ENCODE measurements around the gene APOC1.
"Not testable (repeated sequence)": the region's sequence is repeated elsewhere in the genome, so short reads cannot be mapped to it uniquely, and the experiment has no call there.

The APOC1 gene

DNA sequence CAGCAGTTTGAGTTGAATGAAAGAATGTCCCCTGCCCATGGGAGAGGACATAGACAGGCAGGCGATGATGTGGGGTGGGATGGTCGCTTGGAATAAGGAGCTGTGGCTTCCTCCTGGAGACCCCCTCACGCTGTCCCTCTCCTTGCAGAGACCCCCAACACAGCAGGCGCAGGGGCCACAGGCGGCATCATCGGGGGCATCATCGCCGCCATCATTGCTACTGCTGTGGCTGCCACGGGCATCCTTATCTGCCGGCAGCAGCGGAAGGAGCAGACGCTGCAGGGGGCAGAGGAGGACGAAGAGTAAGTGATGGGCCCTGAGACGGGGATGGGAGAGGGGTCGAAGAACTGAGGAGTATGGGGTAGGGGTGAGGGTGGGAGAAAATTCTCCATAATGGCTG lies 32.3 kb upstream of the APOC1 start:
- TF ChIP-seq ZNF384 (IDR thresholded peaks at IDR 0.05), result no peak
- TF ChIP-seq HDGF (IDR thresholded peaks at IDR 0.05; ENCODE audit: borderline replicate concordance), result no peak
- TF ChIP-seq FOXK2 (IDR thresholded peaks at IDR 0.05), result no peak
- no peak for TF ChIP-seq TARDBP (IDR thresholded peaks at IDR 0.05)
- TF ChIP-seq ELF4 (IDR thresholded peaks at IDR 0.05), result no peak
- TF ChIP-seq ARNT (IDR thresholded peaks at IDR 0.05), result no peak
- TF ChIP-seq NFRKB (IDR thresholded peaks at IDR 0.05), result no peak
- TF ChIP-seq SUZ12 (IDR thresholded peaks at IDR 0.05), result no peak
- TF ChIP-seq LEF1 (IDR thresholded peaks at IDR 0.05; ENCODE audit: borderline replicate concordance), result no peak
- TF ChIP-seq SP1 (IDR thresholded peaks at IDR 0.05), result no peak
- TF ChIP-seq FOXA1 (IDR thresholded peaks at IDR 0.05), result no peak
- TF ChIP-seq, protein P1, sequence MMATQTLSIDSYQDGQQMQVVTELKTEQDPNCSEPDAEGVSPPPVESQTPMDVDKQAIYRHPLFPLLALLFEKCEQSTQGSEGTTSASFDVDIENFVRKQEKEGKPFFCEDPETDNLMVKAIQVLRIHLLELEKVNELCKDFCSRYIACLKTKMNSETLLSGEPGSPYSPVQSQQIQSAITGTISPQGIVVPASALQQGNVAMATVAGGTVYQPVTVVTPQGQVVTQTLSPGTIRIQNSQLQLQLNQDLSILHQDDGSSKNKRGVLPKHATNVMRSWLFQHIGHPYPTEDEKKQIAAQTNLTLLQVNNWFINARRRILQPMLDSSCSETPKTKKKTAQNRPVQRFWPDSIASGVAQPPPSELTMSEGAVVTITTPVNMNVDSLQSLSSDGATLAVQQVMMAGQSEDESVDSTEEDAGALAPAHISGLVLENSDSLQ (IDR thresholded peaks at IDR 0.05), result no peak
- TF ChIP-seq L3MBTL2 (conservative IDR thresholded peaks at IDR 0.05), result no peak
- TF ChIP-seq FOXM1 (IDR thresholded peaks at IDR 0.05; ENCODE audit: borderline replicate concordance), result no peak
- TF ChIP-seq CTBP1 (IDR thresholded peaks at IDR 0.05; ENCODE audit: borderline replicate concordance), result no peak
- no peak for TF ChIP-seq BHLHE40 (IDR thresholded peaks at IDR 0.05; ENCODE audit: borderline replicate concordance)
- DNase-seq (ENCODE audit: extremely low spot score), result no peak
- POLR2A ChIA-PET, result no interaction called here
- CTCF ChIA-PET, result no interaction called here

- POLR2A ChIA-PET, result interaction anchor here (1.7 kb wide), 1 partner anchor 37 kb away, joined by 3 read pairs; the partner anchor contains the start of gene NECTIN2
- CTCF ChIA-PET; DNase-seq (ENCODE audit: extremely low spot score): not testable (repeated sequence)
Observed at GRCh38 chr19:44882619-44883397, 31.6 kb upstream of the APOC1 start.

DNA sequence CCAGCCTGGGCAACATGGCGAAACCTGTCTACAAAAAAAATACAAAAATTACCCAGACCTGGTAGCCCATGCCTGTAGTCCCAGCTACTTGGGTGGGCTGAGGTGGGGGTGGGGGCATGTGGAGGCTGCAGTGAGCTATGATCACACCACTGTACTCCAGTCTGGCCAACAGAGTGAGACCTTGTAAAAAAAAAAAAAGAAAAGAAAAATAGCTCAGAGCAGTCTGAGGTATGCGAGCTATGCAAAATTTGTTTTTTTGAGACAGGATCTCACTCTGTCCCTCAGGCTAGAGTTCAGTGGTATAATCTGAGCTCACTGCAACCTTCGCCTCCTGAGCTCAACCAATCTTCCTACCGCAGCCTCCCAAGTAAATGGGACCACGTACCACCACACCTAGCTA lies 30.5 kb upstream of the APOC1 start:
- CTCF ChIA-PET, result no interaction called here
- TF ChIP-seq, protein P1 (IDR thresholded peaks at IDR 0.05), result no peak
- no peak for TF ChIP-seq L3MBTL2 (conservative IDR thresholded peaks at IDR 0.05)
- TF ChIP-seq FOXA1 (IDR thresholded peaks at IDR 0.05), result no peak
- TF ChIP-seq HDGF (IDR thresholded peaks at IDR 0.05; ENCODE audit: borderline replicate concordance), result no peak
- no peak for TF ChIP-seq CTBP1 (IDR thresholded peaks at IDR 0.05; ENCODE audit: borderline replicate concordance)
- no peak for TF ChIP-seq NFRKB (IDR thresholded peaks at IDR 0.05)
- TF ChIP-seq SUZ12 (IDR thresholded peaks at IDR 0.05), result no peak
- TF ChIP-seq LEF1 (IDR thresholded peaks at IDR 0.05; ENCODE audit: borderline replicate concordance), result no peak
- TF ChIP-seq ZNF384 (IDR thresholded peaks at IDR 0.05), result no peak
- TF ChIP-seq ELF4 (IDR thresholded peaks at IDR 0.05), result no peak
- TF ChIP-seq BHLHE40 (IDR thresholded peaks at IDR 0.05; ENCODE audit: borderline replicate concordance), result no peak
- TF ChIP-seq FOXM1 (IDR thresholded peaks at IDR 0.05; ENCODE audit: borderline replicate concordance), result no peak
- no peak for TF ChIP-seq FOXK2 (IDR thresholded peaks at IDR 0.05)
- TF ChIP-seq SP1 (IDR thresholded peaks at IDR 0.05), result no peak
- TF ChIP-seq TARDBP (IDR thresholded peaks at IDR 0.05), result no peak

GRCh38 chr19:44884566-44884965 lies 29.8 kb upstream of the APOC1 start:
- ChIA-PET CTCF (no interaction called here), POLR2A (interaction anchor here (1.7 kb wide), 1 partner anchor 39 kb away, joined by 3 read pairs; the partner anchor contains the start of gene NECTIN2)
- no peak for TF ChIP-seq FOXM1 (IDR thresholded peaks at IDR 0.05; ENCODE audit: borderline replicate concordance)
- TF ChIP-seq ZNF384 (IDR thresholded peaks at IDR 0.05), result no peak
- no peak for TF ChIP-seq ELF4 (IDR thresholded peaks at IDR 0.05)
- TF ChIP-seq FOXA1 (IDR thresholded peaks at IDR 0.05), result no peak
- no peak for TF ChIP-seq HDGF (IDR thresholded peaks at IDR 0.05; ENCODE audit: borderline replicate concordance)
- DNase-seq (ENCODE audit: extremely low spot score), result no peak

More for the DNA sequence above, 30.5 kb upstream of the APOC1 start:
- no peak for DNase-seq (ENCODE audit: extremely low spot score)
- POLR2A ChIA-PET, result interaction anchor here (1.7 kb wide), 1 partner anchor 38 kb away, joined by 3 read pairs; the partner anchor contains the start of gene NECTIN2

GRCh38 chr19:44886141-44886540 lies 28.3 kb upstream of the APOC1 start:
- no peak for TF ChIP-seq CTBP1 (IDR thresholded peaks at IDR 0.05; ENCODE audit: borderline replicate concordance)
- no peak for TF ChIP-seq HDGF (IDR thresholded peaks at IDR 0.05; ENCODE audit: borderline replicate concordance)
- TF ChIP-seq FOXM1 (IDR thresholded peaks at IDR 0.05; ENCODE audit: borderline replicate concordance), result no peak
- TF ChIP-seq FOXK2 (IDR thresholded peaks at IDR 0.05), result no peak
- no peak for TF ChIP-seq LEF1 (IDR thresholded peaks at IDR 0.05; ENCODE audit: borderline replicate concordance)
- DNase-seq (ENCODE audit: extremely low spot score), result no peak
- ChIA-PET POLR2A (no interaction called here), CTCF (no interaction called here)

GRCh38 chr19:44887648-44888047 lies 26.8 kb upstream of the APOC1 start:
- DNase-seq (ENCODE audit: extremely low spot score), result no peak
- CTCF ChIA-PET, result no interaction called here
- TF ChIP-seq SUZ12 (IDR thresholded peaks at IDR 0.05) (no peak), NFRKB (IDR thresholded peaks at IDR 0.05) (no peak), FOXA1 (IDR thresholded peaks at IDR 0.05) (no peak), ZNF384 (IDR thresholded peaks at IDR 0.05) (no peak), FOXK2 (IDR thresholded peaks at IDR 0.05) (no peak)
- POLR2A ChIA-PET, result interaction anchor here (0.7 kb wide), 1 partner anchor 11 kb away, joined by 4 read pairs; no protein-coding TSS in a partner anchor

- POLR2A ChIA-PET, result interaction anchor here (0.7 kb wide), 1 partner anchor 12 kb away, joined by 4 read pairs; no protein-coding TSS in a partner anchor
- CTCF ChIA-PET; DNase-seq (ENCODE audit: extremely low spot score): not testable (repeated sequence)
Observed at GRCh38 chr19:44888335-44888734, 26.1 kb upstream of the APOC1 start.

Data from HEK293T (cell line).